Mucosa of stomach (tissue), 1 donor: Measurements from ENCODE around the gene RAD1.
"Not testable (repeated sequence)": the region's sequence is repeated elsewhere in the genome, so short reads cannot be mapped to it uniquely, and the experiment has no call there.

Experiments used
- H3K27me3 ChIP-seq: one replicate; pipeline ENCODE4 v1.7.0; 2013; ENCODE audit warnings: mild to moderate bottlenecking, low read length; ENCODE audit not compliant: control insufficient read depth, insufficient read depth
- H3K36me3 ChIP-seq: one replicate; pipeline ENCODE4 v1.7.0; 2013; ENCODE audit warnings: low read length; ENCODE audit not compliant: control insufficient read depth, insufficient read depth
- H3K4me1 ChIP-seq: one replicate; pipeline ENCODE4 v1.7.0; 2013; ENCODE audit warnings: mild to moderate bottlenecking, low read length; ENCODE audit not compliant: control insufficient read depth, insufficient read depth
- H3K4me3 ChIP-seq: one replicate; pipeline ENCODE4 v1.7.0; 2013; ENCODE audit warnings: low read length
- H3K9ac ChIP-seq: one replicate; pipeline ENCODE4 v1.7.0; 2013; ENCODE audit warnings: mild to moderate bottlenecking, low read length, moderate library complexity
- H3K9me3 ChIP-seq: one replicate; pipeline ENCODE4 v1.7.0; 2013; ENCODE audit warnings: mild to moderate bottlenecking, low read length, moderate library complexity; ENCODE audit not compliant: control insufficient read depth
- donor health status: Pancreatic carcinoma.

Gene RAD1

GRCh38 chr5:34929134-34929719, 13.9 kb upstream of the RAD1 start, which contains the start of gene DNAJC21:
Gene DNAJC21, plus strand, starts transcription at chr5:34929559. Its CDS starts 261 bp downstream, at chr5:34929820.
- peak within 1 kb of the TSS; percentile 92 for H3K9ac ChIP-seq
- peak within 1 kb of the TSS; percentile 45 for H3K4me3 ChIP-seq
- H3K9me3 ChIP-seq = no peaks in the 10 kb centered on the region
- H3K36me3 ChIP-seq = no peaks in the 10 kb centered on the region
- H3K4me1 ChIP-seq = peaks cover 6% of the 10 kb centered on the region
- H3K27me3 ChIP-seq = no peaks in the 10 kb centered on the region

DNA sequence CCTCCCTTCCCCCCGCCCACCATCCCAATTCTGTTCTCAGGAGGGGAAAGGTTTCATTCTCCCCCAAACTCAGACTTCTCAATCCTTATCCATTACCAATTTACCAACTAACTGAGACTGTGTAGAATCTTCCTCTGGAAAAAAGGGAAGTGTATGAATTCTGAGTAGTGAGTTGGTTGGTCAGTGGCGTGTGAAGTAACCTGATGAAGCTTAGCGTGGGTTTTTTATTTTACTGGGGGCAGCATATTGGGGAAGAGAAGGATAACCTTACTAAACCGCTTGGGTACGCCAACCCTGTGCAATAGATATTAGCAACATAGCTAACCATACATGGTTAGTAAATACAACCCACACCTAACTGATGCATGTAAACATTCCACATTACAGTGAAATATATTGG, 13.0 kb upstream of the RAD1 start:
- peaks cover 15% of the 10 kb centered on the region for H3K4me1 ChIP-seq
- no peaks in the 10 kb centered on the region for H3K36me3 ChIP-seq
- H3K27me3 ChIP-seq = no peaks in the 10 kb centered on the region
- no peaks in the 10 kb centered on the region for H3K9me3 ChIP-seq
- H3K9ac ChIP-seq = no peak overlapping the region
- H3K4me3 ChIP-seq = no peak overlapping the region

DNA sequence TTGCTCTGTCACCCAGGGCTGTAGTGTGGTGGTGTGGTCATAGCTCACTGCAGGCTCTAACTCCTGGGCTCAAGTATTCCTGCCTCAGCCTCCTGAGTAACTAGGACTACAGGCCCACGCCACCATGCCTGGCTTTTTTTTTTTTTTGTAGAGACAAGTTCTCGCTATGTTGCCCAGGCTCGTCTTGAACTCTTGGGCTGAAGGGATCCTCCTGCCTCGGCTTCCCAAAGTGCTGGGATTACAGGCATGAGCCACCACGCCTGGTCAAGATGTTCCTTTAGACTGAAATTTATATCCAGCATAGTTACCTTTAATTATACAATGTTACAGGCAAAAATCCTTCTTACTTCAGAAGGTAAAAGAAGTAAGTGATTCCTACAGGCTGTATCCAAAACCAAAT, 12.5 kb upstream of the RAD1 start:
- Histone ChIP-seq H3K36me3 (no peaks in the 10 kb centered on the region), H3K4me3 (no peak overlapping the region), H3K27me3 (no peaks in the 10 kb centered on the region), H3K4me1 (peaks cover 16% of the 10 kb centered on the region), H3K9ac (no peak overlapping the region), H3K9me3 (no peaks in the 10 kb centered on the region)

DNA sequence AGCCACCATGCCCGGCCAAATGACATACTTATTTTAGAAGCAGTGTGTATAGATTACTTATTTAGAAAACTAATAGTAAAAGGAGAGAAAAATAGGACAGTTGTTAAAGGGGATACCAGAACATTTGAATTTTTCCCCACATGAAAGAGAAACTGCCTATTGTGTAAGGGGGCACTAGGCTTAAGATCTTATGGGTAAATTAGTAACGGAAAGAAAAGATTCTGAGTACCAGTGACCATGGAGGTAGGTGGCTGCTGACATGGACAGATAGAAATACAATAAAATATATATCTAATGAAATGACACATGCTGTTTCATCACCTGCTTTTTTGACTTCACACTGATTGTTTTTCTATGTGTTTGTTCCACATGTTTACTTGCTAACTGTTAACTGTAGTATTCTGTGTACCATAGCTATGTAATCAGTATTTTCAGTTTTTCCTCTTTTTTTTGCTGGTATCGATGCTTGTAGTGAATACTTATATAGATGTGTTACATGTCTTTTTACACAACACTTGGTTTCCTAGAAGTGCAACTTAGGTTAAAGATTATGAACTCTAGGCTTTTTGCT, 11.1 kb upstream of the RAD1 start:
- Histone ChIP-seq H3K9ac (no peak overlapping the region), H3K36me3 (no peaks in the 10 kb centered on the region), H3K9me3 (no peaks in the 10 kb centered on the region), H3K4me3 (no peak overlapping the region), H3K4me1 (peaks cover 16% of the 10 kb centered on the region), H3K27me3 (no peaks in the 10 kb centered on the region)

DNA sequence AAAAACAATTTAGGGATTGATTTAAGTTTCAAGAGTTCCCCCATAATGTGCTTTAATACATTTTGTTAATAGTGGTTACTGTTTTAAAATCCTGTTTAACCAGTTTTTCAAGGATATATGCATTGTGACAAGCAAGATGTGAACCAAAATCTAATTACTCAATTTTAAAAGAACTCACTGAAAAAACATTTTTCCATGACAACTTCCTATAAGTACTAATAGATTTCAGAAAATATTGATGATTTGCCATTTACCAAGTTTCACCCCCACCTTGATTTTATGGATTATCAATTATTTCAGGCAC, 9.1 kb upstream of the RAD1 start:
- Histone ChIP-seq H3K4me3 (no peak overlapping the region), H3K9me3 (no peaks in the 10 kb centered on the region), H3K4me1 (peaks cover 16% of the 10 kb centered on the region), H3K9ac (no peak overlapping the region), H3K27me3 (no peaks in the 10 kb centered on the region), H3K36me3 (no peaks in the 10 kb centered on the region)

DNA sequence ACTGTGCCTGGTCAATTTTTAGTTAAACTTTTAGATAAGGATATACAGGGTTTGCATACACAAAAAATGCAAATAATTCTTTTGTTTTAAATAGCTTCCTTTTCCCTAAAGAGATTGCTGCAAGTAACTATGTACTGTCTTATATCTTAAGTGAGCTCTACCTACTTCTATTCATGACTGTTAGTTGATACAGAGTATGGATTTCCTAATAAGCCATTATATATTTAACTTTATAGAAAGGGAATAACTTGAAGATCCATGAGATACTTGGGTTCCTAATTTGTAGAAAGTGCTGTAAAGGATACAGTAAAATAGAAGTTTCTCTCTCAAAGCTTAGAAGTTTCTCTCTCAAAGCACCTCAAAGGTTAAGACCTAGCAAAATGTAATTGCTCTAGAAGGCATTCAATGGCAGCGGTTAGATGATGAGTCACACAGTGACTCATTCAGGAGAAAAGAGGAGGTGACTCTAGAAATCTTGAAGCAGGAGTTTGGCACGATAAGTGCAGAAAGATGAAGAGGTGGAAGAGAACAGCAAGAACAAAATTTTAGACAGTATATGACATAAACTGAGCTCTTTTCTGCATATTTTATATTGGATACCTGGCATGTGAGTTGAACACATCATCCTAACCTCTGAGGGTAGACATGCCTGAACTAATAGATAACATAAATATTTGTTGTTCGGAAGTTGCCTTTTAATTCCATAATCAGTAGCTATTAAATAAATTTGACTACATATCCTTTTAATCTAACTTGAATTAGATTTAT, 8.6 kb upstream of the RAD1 start:
- Histone ChIP-seq H3K4me3 (no peak overlapping the region), H3K27me3 (no peaks in the 10 kb centered on the region), H3K36me3 (no peaks in the 10 kb centered on the region), H3K4me1 (peaks cover 15% of the 10 kb centered on the region), H3K9me3 (no peaks in the 10 kb centered on the region), H3K9ac (no peak overlapping the region)

DNA sequence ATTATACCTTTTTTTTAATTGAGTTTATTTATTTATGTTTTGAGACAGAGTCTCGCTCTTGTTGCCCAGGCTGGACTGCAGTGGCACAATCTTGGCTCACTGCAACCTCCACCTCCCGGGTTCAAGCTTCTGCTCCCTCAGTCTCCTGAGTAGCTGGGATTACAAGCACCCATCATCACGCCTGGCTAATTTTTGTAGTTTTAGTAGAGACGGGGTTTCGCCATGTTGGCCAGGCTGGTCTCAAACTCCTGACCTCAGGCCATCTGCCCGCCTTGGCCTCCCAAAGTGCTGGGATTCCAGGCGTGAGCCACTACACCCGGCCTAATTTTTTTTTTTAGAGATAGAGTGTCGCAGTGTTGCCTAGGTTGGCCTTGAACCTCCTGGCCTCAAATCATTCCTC, 8.0 kb upstream of the RAD1 start:
- H3K27me3 ChIP-seq, H3K9me3 ChIP-seq, H3K4me3 ChIP-seq, H3K36me3 ChIP-seq, H3K9ac ChIP-seq: not testable (repeated sequence)
- peaks cover 11% of the 10 kb centered on the region for H3K4me1 ChIP-seq

DNA sequence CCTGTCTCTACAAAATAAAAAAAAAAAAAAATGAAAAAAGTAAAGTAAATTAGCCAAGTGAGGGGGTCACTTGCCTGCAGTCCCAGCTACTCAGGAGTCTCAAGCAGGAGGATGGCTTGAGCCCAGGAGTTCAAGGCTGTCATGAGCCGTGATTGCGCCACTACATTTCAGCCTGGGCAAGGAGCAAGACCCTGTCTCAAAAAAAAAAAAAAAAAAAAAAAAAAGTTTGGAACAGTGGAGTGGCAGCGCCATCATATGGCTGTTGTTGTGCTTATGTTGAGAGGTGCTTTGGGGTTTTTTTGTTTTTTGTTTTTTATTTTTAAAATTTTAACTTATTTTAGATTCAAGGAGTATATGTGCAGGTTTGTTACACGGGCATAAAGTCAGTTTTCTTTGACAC, 3.8 kb upstream of the RAD1 start:
- Histone ChIP-seq H3K36me3 (no peaks in the 10 kb centered on the region), H3K9ac (no peak overlapping the region), H3K4me3 (no peak overlapping the region), H3K27me3 (no peaks in the 10 kb centered on the region), H3K9me3 (no peaks in the 10 kb centered on the region), H3K4me1 (peaks cover 9% of the 10 kb centered on the region)

DNA sequence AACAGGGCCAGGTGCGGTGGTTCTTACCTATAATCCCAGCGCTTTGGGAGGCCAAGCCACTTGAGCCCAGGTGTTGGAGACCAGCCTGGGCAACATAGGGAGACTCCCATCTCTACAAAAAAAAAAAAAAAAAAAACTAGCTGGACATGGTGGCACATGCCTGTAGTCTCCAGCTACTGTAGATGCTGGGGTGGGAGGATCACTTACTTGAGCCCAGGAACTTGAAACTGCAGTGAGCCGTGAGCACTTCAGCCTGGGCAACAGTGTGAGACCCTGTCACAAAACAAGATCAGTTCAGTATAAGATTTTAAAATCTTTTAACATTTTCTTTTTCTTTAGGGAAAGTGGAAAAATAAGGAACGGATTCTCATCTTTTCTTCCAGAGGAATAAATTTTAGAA, 2.7 kb upstream of the RAD1 start:
- Histone ChIP-seq H3K4me3 (no peak overlapping the region), H3K9me3 (no peaks in the 10 kb centered on the region), H3K4me1 (no peaks in the 10 kb centered on the region), H3K9ac (no peak overlapping the region), H3K27me3 (no peaks in the 10 kb centered on the region), H3K36me3 (no peaks in the 10 kb centered on the region)

GRCh38 chr5:34916518-34916917, 1.2 kb upstream of the RAD1 start:
- Histone ChIP-seq H3K9me3 (no peaks in the 10 kb centered on the region), H3K4me1 (no peaks in the 10 kb centered on the region), H3K4me3 (peak overlapping the region; percentile 80), H3K27me3 (no peaks in the 10 kb centered on the region), H3K36me3 (peaks cover 2% of the 10 kb centered on the region), H3K9ac (peak overlapping the region; percentile 83)

DNA sequence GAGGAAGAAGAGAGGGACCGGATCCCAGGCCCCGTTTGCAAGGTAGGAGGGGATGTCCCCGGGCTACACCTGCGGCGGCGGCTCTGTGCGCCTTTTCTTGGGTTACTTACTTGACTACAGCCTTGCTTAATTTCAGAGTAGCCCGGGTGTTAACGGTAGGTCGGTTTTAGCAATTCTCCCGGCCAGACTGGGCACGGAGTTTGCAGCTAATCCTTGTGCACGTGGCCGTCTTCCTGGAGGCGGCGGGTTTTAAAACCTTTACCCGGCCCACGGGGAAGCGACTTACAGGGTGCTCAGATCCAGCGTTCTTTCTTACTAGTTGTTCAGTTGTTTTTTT, 520 bp upstream of the RAD1 start:
- peaks cover 4% of the 10 kb centered on the region for H3K36me3 ChIP-seq

DNA sequence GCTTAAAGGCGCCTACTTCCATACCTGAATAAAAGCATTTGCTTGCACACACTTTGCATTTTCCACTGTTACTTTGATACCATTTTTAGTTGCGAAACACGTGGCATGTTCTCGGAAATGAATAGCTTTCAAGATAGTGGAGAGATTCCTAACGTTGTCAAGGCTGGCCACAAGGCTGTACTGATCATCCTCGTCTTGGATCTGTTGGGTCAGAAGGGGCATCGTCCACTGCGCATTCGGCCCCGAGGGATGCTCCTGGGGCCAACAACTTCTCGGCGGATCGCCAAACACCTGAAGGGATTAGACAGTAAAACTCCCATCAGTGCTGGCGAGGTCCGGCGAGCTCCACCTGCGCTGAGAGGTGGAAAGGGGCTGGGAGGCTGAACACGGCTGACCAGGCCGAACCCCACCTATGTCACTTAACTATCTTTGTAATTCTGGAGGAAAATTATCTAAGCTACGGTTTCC, 599 bp downstream of the RAD1 start:
- H3K9me3 ChIP-seq = no peaks in the 10 kb centered on the region
- H3K27me3 ChIP-seq = no peaks in the 10 kb centered on the region
- peaks cover 4% of the 10 kb centered on the region for H3K36me3 ChIP-seq
- H3K4me1 ChIP-seq = no peaks in the 10 kb centered on the region
- peak overlapping the region; percentile 83 for H3K9ac ChIP-seq
- peak overlapping the region; percentile 80 for H3K4me3 ChIP-seq

More for the DNA sequence above, 520 bp upstream of the RAD1 start:
- H3K27me3 ChIP-seq = no peaks in the 10 kb centered on the region
- H3K9ac ChIP-seq = peak overlapping the region; percentile 83
- H3K4me3 ChIP-seq = peak overlapping the region; percentile 80
- no peaks in the 10 kb centered on the region for H3K9me3 ChIP-seq
- H3K4me1 ChIP-seq = no peaks in the 10 kb centered on the region
